Esophagus muscularis mucosa (tissue), 3 donors: Measurements from ENCODE around the gene CHIT1.

Experiments used
- POLR2A ChIP-seq: fragments of 450-650 bp; IDR thresholded peaks from one replicate; pipeline ENCODE4 v1.6.1; 2017; ENCODE audit warnings: antibody characterized with exemption, moderate library complexity, mild to moderate bottlenecking, low read depth
- POLR2AphosphoS5 ChIP-seq, 2 donors: sonication (generic); formaldehyde crosslinking; IDR thresholded peaks; one replicate each; pipeline ENCODE4 v1.6.1; 2017; ENCODE audit warnings: antibody characterized with exemption in 2 of 2
- TF ChIP-seq, protein P1 (sequence below), 3 experiments: fragments of 200-600 bp in 2 of 3; fragments of 450-650 bp in 1 of 3; sonication (generic) in 2 of 3; IDR thresholded peaks; one replicate each; pipeline ENCODE4 v1.5.1; 2017 to 2019; ENCODE audit warnings: antibody characterized with exemption in 3 of 3, mild to moderate bottlenecking in 2 of 3, moderate library complexity in 1 of 3

GRCh38 chr1:203265541-203265940 lies 36.1 kb upstream of the CHIT1 start:
- TF ChIP-seq, protein P1, sequence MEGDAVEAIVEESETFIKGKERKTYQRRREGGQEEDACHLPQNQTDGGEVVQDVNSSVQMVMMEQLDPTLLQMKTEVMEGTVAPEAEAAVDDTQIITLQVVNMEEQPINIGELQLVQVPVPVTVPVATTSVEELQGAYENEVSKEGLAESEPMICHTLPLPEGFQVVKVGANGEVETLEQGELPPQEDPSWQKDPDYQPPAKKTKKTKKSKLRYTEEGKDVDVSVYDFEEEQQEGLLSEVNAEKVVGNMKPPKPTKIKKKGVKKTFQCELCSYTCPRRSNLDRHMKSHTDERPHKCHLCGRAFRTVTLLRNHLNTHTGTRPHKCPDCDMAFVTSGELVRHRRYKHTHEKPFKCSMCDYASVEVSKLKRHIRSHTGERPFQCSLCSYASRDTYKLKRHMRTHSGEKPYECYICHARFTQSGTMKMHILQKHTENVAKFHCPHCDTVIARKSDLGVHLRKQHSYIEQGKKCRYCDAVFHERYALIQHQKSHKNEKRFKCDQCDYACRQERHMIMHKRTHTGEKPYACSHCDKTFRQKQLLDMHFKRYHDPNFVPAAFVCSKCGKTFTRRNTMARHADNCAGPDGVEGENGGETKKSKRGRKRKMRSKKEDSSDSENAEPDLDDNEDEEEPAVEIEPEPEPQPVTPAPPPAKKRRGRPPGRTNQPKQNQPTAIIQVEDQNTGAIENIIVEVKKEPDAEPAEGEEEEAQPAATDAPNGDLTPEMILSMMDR (IDR thresholded peaks at IDR 0.05) = no peak
- TF ChIP-seq POLR2A = no peak
- no peak for TF ChIP-seq POLR2AphosphoS5 (IDR thresholded peaks at IDR 0.05)
